WTC11 (cell line): ENCODE data around the gene PRKAR1B. TPM values are rescaled to one million over a fixed set of nuclear protein-coding genes. Genes with fewer than 3 reads are reported as not detected.
A peak's percentile ranks its signal among the peaks of the same experiment; 100 is the strongest.

Experiments used
- ATAC-seq: fragments of 200-7000 bp; cut with Tn5 transposase; 2 replicates; pipeline ENCODE4 v1.10.0; 2021; ENCODE audit warnings: mild to moderate bottlenecking, moderate library complexity
- CTCF ChIA-PET: fragments of 300-600 bp; sonication (Branson Sonifier 250); formaldehyde crosslinking; loops from one replicate; lab custom pipeline; 2021; ENCODE audit warnings: antibody characterized with exemption; lab: Charles Lee
- POLR2A ChIA-PET: fragments of 350-600 bp; sonication (Branson Sonifier 250); formaldehyde crosslinking; loops from one replicate; lab custom pipeline; 2021; ENCODE audit warnings: antibody characterized with exemption; lab: Charles Lee
- DNase-seq: peaks from one replicate; pipeline ENCODE4 v3.0.0; 2021; ENCODE audit warnings: low spot score
- H3K27ac Mint-ChIP-seq: 2 replicates; pipeline ENCODE4 v1.8.0; 2021; ENCODE audit warnings: mixed read lengths
- H3K27me3 Mint-ChIP-seq: 2 replicates; pipeline ENCODE4 v1.8.0; 2021; ENCODE audit warnings: low read depth, mild to moderate bottlenecking, moderate library complexity, mixed read lengths
- H3K36me3 Mint-ChIP-seq: 2 replicates; pipeline ENCODE4 v1.8.0; 2021; ENCODE audit warnings: mixed read lengths
- H3K4me1 Mint-ChIP-seq: 2 replicates; pipeline ENCODE4 v1.8.0; 2022; ENCODE audit warnings: mixed read lengths
- H3K4me3 Mint-ChIP-seq: 2 replicates; pipeline ENCODE4 v1.8.0; 2021; ENCODE audit warnings: mild to moderate bottlenecking, moderate library complexity, mixed read lengths
- H3K9me3 Mint-ChIP-seq: 2 replicates; pipeline ENCODE4 v1.8.0; 2021; ENCODE audit warnings: mixed read lengths
- ELF4 ChIP-seq: sonication (generic); formaldehyde crosslinking; IDR thresholded peaks from 2 replicates; pipeline ENCODE4 v1.8.1; 2022; ENCODE audit warnings: low read depth, mild to moderate bottlenecking, moderate library complexity, missing genetic modification reagents
- ESRRA ChIP-seq: sonication (generic); formaldehyde crosslinking; IDR thresholded peaks from 2 replicates; pipeline ENCODE4 v1.8.1; 2022; ENCODE audit warnings: mild to moderate bottlenecking, missing genetic modification reagents, borderline replicate concordance
- FOXJ3 ChIP-seq: sonication (generic); formaldehyde crosslinking; IDR thresholded peaks from 2 replicates; pipeline ENCODE4 v1.9.0; 2021; ENCODE audit warnings: missing genetic modification reagents, mild to moderate bottlenecking, borderline replicate concordance
- JUN ChIP-seq: sonication (generic); formaldehyde crosslinking; IDR thresholded peaks from 2 replicates; pipeline ENCODE4 v1.8.0; 2023; ENCODE audit warnings: mild to moderate bottlenecking, missing genetic modification reagents
- NFE2L1 ChIP-seq: sonication (generic); formaldehyde crosslinking; IDR thresholded peaks from 2 replicates; pipeline ENCODE4 v1.8.1; 2023; ENCODE audit warnings: missing genetic modification reagents
- NR2C2 ChIP-seq: sonication (generic); formaldehyde crosslinking; IDR thresholded peaks from 2 replicates; pipeline ENCODE4 v1.8.0; 2022; ENCODE audit warnings: mild to moderate bottlenecking, missing genetic modification reagents
- RORB ChIP-seq: fragments of 250-450 bp; sonication (Bioruptor Pico); IDR thresholded peaks from 2 replicates; pipeline ENCODE4 v1.9.0; 2021; ENCODE audit warnings: mild to moderate bottlenecking
- SMAD3 ChIP-seq: sonication (generic); formaldehyde crosslinking; IDR thresholded peaks from 2 replicates; pipeline ENCODE4 v1.8.0; 2022; ENCODE audit warnings: missing genetic modification reagents, mild to moderate bottlenecking, borderline replicate concordance
- SP1 ChIP-seq: sonication (generic); formaldehyde crosslinking; conservative IDR thresholded peaks from 2 replicates; pipeline ENCODE4 v1.8.1; 2022; ENCODE audit warnings: missing genetic modification reagents
- TEAD1 ChIP-seq: sonication (generic); formaldehyde crosslinking; IDR thresholded peaks from 2 replicates; pipeline ENCODE4 v1.8.0; 2022; ENCODE audit warnings: mild to moderate bottlenecking, missing genetic modification reagents
- ZNF121 ChIP-seq: sonication (generic); formaldehyde crosslinking; IDR thresholded peaks from 2 replicates; pipeline ENCODE4 v1.8.0; 2023; ENCODE audit warnings: missing genetic modification reagents
- ZNF281 ChIP-seq: sonication (generic); formaldehyde crosslinking; IDR thresholded peaks from 2 replicates; pipeline ENCODE4 v1.8.0; 2023; ENCODE audit warnings: mild to moderate bottlenecking, missing genetic modification reagents
- ZNF396 ChIP-seq: fragments of 250-450 bp; sonication (Bioruptor Pico); IDR thresholded peaks from 2 replicates; pipeline ENCODE4 v1.8.0; 2021; ENCODE audit warnings: mild to moderate bottlenecking, moderate library complexity, borderline replicate concordance
- ZNF416 ChIP-seq: fragments of 250-450 bp; sonication (Bioruptor Pico); IDR thresholded peaks from 2 replicates; pipeline ENCODE4 v1.9.0; 2021; ENCODE audit warnings: mild to moderate bottlenecking, inconsistent platforms
- ZNF423 ChIP-seq: fragments of 250-450 bp; sonication (Bioruptor Pico); IDR thresholded peaks from 2 replicates; pipeline ENCODE4 v2.1.2; 2022; ENCODE audit warnings: mild to moderate bottlenecking, moderate library complexity
- ZSCAN18 ChIP-seq: fragments of 250-450 bp; sonication (Bioruptor Pico); IDR thresholded peaks from 2 replicates; pipeline ENCODE4 v2.1.2; 2022; ENCODE audit warnings: mild to moderate bottlenecking, moderate library complexity
- total RNA-seq: library from RNA; stranded (reverse); gene quantifications from 3 replicates; pipeline ENCODE4 v1.2.3, GENCODE V29; 2021
- TF ChIP-seq, protein P1 (sequence below): fragments of 250-450 bp; sonication (Bioruptor Pico); IDR thresholded peaks from 2 replicates; pipeline ENCODE4 v1.9.0; 2021; ENCODE audit warnings: mild to moderate bottlenecking, borderline replicate concordance

Gene PRKAR1B
- total RNA-seq, 1 experiment from 2014 or later, result 43.6 TPM

DNA sequence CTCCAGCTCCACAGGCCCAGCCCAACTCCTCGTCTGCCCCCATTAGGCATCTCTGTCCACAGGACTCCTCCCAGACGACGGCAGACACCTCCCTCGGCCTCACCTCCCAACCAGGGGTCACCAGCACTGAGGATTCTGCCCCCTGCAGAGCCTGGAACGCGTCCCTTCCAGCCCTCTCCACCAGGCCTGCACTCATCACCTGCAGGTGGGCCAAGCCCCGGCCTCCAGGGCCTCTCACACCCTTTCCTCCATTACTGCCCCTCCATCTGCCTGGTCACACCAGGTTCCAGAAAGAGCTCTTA lies 164.8 kb downstream of the PRKAR1B start (continued):
- TF ChIP-seq TEAD1 (CRISPR knock-in tag) (no peak), ESRRA (no peak), RORB (no peak), ZSCAN18 (CRISPR knock-in tag) (no peak), NFE2L1 (CRISPR knock-in tag) (no peak), ZNF416 (CRISPR knock-in tag) (no peak)

DNA sequence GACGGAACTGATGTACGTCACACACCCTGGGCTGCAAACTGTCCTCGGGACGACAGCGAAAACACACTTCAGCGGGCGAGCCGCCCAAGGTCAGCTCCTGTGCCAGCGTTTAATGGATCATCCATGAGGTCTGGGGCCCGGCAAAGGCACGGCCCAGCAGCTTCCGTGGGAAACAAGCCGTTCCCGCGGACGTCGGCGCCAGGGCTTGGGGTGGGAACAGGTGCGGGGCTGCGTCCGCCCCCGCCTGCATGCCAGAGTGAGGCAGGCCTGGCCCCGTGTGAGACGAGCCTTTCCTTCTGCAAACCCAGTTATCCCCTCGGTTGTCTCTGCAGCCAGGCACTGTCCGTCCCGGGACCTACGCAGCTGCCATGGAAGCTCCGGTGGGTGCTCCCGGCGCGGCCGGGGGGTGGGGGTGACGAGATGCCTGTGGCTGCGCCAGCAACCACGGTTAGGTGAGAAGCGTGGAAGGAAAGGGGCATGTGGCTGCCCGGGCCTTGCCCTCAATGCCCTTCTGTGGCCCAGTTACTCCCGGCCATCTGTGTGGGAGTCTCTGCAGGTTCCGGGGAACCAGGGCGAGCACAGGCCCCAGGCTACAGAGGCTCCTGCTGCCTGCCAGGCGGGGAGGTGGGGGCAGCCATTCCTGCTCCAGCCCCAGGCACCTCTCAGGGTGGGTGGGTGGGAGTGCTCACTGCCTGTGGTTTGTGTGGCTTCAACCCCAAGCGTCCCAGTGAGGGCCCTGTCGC lies 165.3 kb downstream of the PRKAR1B start:
- no peak overlapping the region for H3K4me3 Mint-ChIP-seq
- no peak for TF ChIP-seq ZNF396 (CRISPR knock-in tag)
- TF ChIP-seq, all 79 proteins: peak for 0
- CTCF ChIA-PET, result interaction anchor here (0.6 to 0.9 kb wide), 2 partner anchors 208 to 225 kb away, joined by 3 read pairs; no protein-coding TSS in a partner anchor
- H3K27me3 Mint-ChIP-seq, result no peaks in the 10 kb centered on the region
- ATAC-seq, result no peak
- H3K27ac Mint-ChIP-seq, result peak overlapping the region; percentile 74; the same call in 1 of the 2 replicates
- POLR2A ChIA-PET, result no interaction called here
- peaks cover 8% of the 10 kb centered on the region; the same call in 1 of the 2 replicates for H3K36me3 Mint-ChIP-seq
- no peak for DNase-seq
- no peaks in the 10 kb centered on the region for H3K4me1 Mint-ChIP-seq
- no peaks in the 10 kb centered on the region for H3K9me3 Mint-ChIP-seq

DNA sequence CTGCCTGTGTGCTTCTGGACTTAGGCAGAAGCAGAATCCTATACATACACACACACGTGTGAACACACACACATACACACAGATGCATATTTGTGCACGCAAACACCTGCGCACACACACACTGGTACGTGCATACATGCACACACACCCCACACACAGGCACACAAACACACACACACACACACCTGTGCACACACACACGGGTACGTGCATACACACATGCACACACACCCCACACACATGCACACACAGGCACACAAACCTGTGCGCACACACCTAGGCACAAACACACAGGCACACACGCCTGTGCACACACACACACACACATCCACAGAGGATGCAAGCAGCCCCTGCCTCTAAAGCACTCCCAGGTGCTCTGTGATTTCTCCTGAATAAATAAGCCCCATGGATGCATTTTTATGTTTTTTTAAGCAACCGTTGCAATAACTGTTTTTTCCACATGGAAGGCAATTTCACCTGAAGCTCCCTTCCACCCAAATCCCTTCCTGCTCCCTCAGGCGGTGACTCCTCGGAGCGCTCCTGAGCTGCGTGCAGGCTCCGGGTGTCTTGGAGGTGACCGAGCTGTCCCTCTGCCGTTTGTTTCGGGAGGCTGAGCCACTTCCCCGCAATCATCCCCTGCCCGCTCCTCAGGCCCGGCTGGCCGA lies 166.0 kb downstream of the PRKAR1B start:
- Mint-ChIP-seq H3K4me1 (no peaks in the 10 kb centered on the region), H3K9me3 (no peaks in the 10 kb centered on the region), H3K4me3 (no peak overlapping the region), H3K27me3 (no peaks in the 10 kb centered on the region), H3K36me3 (peaks cover 8% of the 10 kb centered on the region; the same call in 1 of the 2 replicates), H3K27ac (peak overlapping the region; percentile 74; the same call in 1 of the 2 replicates)
- POLR2A ChIA-PET, result no interaction called here
- TF ChIP-seq NR2C2 (CRISPR knock-in tag), result no peak
- no peak for TF ChIP-seq ZNF281 (CRISPR knock-in tag)
- TF ChIP-seq ZNF423 (CRISPR knock-in tag), result no peak
- TF ChIP-seq SMAD3, result no peak
- no peak for TF ChIP-seq ELF4
- no peak for TF ChIP-seq RORB
- TF ChIP-seq, protein P1, sequence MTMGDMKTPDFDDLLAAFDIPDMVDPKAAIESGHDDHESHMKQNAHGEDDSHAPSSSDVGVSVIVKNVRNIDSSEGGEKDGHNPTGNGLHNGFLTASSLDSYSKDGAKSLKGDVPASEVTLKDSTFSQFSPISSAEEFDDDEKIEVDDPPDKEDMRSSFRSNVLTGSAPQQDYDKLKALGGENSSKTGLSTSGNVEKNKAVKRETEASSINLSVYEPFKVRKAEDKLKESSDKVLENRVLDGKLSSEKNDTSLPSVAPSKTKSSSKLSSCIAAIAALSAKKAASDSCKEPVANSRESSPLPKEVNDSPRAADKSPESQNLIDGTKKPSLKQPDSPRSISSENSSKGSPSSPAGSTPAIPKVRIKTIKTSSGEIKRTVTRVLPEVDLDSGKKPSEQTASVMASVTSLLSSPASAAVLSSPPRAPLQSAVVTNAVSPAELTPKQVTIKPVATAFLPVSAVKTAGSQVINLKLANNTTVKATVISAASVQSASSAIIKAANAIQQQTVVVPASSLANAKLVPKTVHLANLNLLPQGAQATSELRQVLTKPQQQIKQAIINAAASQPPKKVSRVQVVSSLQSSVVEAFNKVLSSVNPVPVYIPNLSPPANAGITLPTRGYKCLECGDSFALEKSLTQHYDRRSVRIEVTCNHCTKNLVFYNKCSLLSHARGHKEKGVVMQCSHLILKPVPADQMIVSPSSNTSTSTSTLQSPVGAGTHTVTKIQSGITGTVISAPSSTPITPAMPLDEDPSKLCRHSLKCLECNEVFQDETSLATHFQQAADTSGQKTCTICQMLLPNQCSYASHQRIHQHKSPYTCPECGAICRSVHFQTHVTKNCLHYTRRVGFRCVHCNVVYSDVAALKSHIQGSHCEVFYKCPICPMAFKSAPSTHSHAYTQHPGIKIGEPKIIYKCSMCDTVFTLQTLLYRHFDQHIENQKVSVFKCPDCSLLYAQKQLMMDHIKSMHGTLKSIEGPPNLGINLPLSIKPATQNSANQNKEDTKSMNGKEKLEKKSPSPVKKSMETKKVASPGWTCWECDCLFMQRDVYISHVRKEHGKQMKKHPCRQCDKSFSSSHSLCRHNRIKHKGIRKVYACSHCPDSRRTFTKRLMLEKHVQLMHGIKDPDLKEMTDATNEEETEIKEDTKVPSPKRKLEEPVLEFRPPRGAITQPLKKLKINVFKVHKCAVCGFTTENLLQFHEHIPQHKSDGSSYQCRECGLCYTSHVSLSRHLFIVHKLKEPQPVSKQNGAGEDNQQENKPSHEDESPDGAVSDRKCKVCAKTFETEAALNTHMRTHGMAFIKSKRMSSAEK (CRISPR knock-in tag), result no peak
- TF ChIP-seq ZNF121, result no peak
- TF ChIP-seq FOXJ3 (CRISPR knock-in tag), result no peak
- no peak for TF ChIP-seq SP1 (CRISPR knock-in tag)
- no peak for TF ChIP-seq JUN (CRISPR knock-in tag)
- CTCF ChIA-PET, result interaction anchor here (0.9 to 1.4 kb wide), 2 partner anchors 225 to 240 kb away, joined by 3 read pairs; no protein-coding TSS in a partner anchor
- no peak for DNase-seq
- ATAC-seq, result no peak; the same call in 1 of the 2 replicates
